Epithelial cell of prostate (primary cell): ENCODE measurements around the gene AHCY.
"Not testable (repeated sequence)": the region's sequence is repeated elsewhere in the genome, so short reads cannot be mapped to it uniquely, and the experiment has no call there.

Experiments used
- DNase-seq: peaks from one replicate; pipeline ENCODE4 v3.0.0-alpha.2; 2011; ENCODE audit warnings: low read depth, low spot score
- H3K27ac ChIP-seq: fragments of 450-650 bp; 2 replicates; pipeline ENCODE4 v1.5.1; 2017; ENCODE audit warnings: mild to moderate bottlenecking

AHCY gene

GRCh38 chr20:34300256-34300806 is 2.8 kb downstream of the AHCY start:
- H3K27ac ChIP-seq: no peak overlapping the region
- no peak for DNase-seq

GRCh38 chr20:34299556-34300255 is 3.4 kb downstream of the AHCY start:
- no peak overlapping the region for H3K27ac ChIP-seq
- DNase-seq: no peak

GRCh38 chr20:34298294-34298784 is 4.8 kb downstream of the AHCY start:
- DNase-seq: not testable (repeated sequence)

GRCh38 chr20:34296468-34296867 is 6.7 kb downstream of the AHCY start:
- H3K27ac ChIP-seq: no peak overlapping the region
- DNase-seq: no peak

More at GRCh38 chr20:34298294-34298784, 4.8 kb downstream of the AHCY start:
- H3K27ac ChIP-seq: not testable (repeated sequence)

- H3K27ac ChIP-seq: no peak overlapping the region
- no peak for DNase-seq
These were observed 7.9 kb downstream of the AHCY start for GRCh38 chr20:34295284-34295683.

GRCh38 chr20:34294563-34294962 is 8.6 kb downstream of the AHCY start:
- no peak overlapping the region for H3K27ac ChIP-seq
- DNase-seq: no peak

- DNase-seq: no peak
- H3K27ac ChIP-seq: no peak overlapping the region
These were observed 9.6 kb downstream of the AHCY start for GRCh38 chr20:34293589-34293988.

GRCh38 chr20:34293119-34293518 is 10.0 kb downstream of the AHCY start:
- no peak for DNase-seq
- no peak overlapping the region for H3K27ac ChIP-seq

GRCh38 chr20:34292496-34292895 is 10.7 kb downstream of the AHCY start:
- no peak for DNase-seq
- no peak overlapping the region for H3K27ac ChIP-seq

- no peak for DNase-seq
- no peak overlapping the region for H3K27ac ChIP-seq
These were observed 12.7 kb downstream of the AHCY start for GRCh38 chr20:34290471-34290870.

- not testable (repeated sequence) for H3K27ac ChIP-seq, DNase-seq
These were observed 15.7 kb downstream of the AHCY start for GRCh38 chr20:34287500-34287899.

- DNase-seq: no peak
- H3K27ac ChIP-seq: no peak overlapping the region
These were observed 17.7 kb downstream of the AHCY start for GRCh38 chr20:34285450-34285849.

- no peak overlapping the region for H3K27ac ChIP-seq
- DNase-seq: no peak
These were observed 19.3 kb downstream of the AHCY start for GRCh38 chr20:34283844-34284243.

GRCh38 chr20:34282041-34282440 is 21.1 kb downstream of the AHCY start:
- DNase-seq: no peak
- H3K27ac ChIP-seq: no peak overlapping the region

- H3K27ac ChIP-seq: no peak overlapping the region
These were observed 22.0 kb downstream of the AHCY start for GRCh38 chr20:34281177-34281576.

GRCh38 chr20:34274694-34275093 is 28.5 kb downstream of the AHCY start:
- no peak overlapping the region for H3K27ac ChIP-seq
- no peak for DNase-seq

More at GRCh38 chr20:34281177-34281576, 22.0 kb downstream of the AHCY start:
- DNase-seq: no peak

- no peak overlapping the region for H3K27ac ChIP-seq
- no peak for DNase-seq
These were observed 31.2 kb downstream of the AHCY start for GRCh38 chr20:34271956-34272355.

- no peak for DNase-seq
- H3K27ac ChIP-seq: no peak overlapping the region
These were observed 33.0 kb downstream of the AHCY start for GRCh38 chr20:34269996-34270627.

GRCh38 chr20:34268851-34269636 is 34.1 kb downstream of the AHCY start:
- DNase-seq: no peak
- no peak overlapping the region for H3K27ac ChIP-seq

- DNase-seq: no peak
- no peak overlapping the region for H3K27ac ChIP-seq
These were observed 35.0 kb downstream of the AHCY start for GRCh38 chr20:34268145-34268544.

GRCh38 chr20:34264141-34264540 is 39.0 kb downstream of the AHCY start:
- DNase-seq: no peak
- no peak overlapping the region for H3K27ac ChIP-seq
